DMS114 treated with DMSO at 0.1 percent for 48 hours (cell line): ENCODE results near the gene CABP4.
"Not testable (repeated sequence)": the region's sequence is repeated elsewhere in the genome, so short reads cannot be mapped to it uniquely, and the experiment has no call there.

Source experiments
- DNase-seq: peaks from one replicate; lab custom pipeline; 2025; ENCODE audit not compliant: unreplicated experiment; lab: John Stamatoyannopoulos, UW

CABP4 gene

DNA sequence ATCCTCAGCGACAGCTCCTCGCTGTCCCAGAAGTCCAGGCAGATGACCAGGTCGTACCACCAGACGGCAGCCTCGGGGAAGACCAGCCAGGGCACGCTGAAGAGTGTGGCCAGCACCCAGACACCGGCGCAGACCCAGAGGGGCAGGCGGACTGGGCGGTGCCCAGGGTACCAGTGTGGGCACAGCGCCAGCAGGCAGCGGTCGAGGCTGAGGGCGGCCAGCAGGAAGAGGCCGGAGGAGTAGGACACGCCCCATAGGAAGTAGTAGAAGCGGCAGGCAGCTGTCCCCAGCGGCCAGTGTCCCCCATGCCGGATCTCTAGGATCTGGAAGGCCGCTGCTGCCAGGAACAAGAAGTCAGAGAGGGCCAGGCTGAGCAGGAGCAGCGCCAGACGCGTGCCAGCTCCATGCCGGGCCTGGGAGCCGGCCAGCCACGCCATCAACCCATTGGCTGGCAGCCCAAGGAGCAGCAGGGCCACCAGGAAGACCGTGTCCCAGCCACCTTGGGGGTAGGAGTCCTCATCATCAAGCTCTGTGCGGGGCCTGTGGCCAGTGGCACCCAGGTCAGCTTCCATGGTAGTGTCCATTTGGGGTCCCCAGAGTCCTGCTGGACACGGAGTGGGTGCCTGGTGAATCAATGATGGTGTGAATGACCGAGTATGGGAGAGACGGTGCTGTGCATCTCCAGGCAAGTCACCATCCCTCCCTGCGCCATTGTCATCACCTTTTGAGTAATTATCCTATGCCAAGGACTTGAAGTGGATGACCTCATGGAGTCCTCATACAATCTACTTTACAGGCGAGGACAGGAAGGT is 2.8 kb upstream of the CABP4 start, which contains the start of gene GPR152:
Gene GPR152, minus strand, starts transcription at position 589 of the 812 bp plus-strand sequence. Its CDS starts 5 bp downstream, at position 584.
- DNase-seq, result no peak

- no peak for DNase-seq
These were observed 1.1 kb upstream of the CABP4 start for GRCh38 chr11:67453816-67454732.

- DNase-seq, result no peak
These were observed 1.0 kb downstream of the CABP4 start for GRCh38 chr11:67456068-67456705.

GRCh38 chr11:67457453-67457852 is 2.3 kb downstream of the CABP4 start:
- no peak for DNase-seq

DNA sequence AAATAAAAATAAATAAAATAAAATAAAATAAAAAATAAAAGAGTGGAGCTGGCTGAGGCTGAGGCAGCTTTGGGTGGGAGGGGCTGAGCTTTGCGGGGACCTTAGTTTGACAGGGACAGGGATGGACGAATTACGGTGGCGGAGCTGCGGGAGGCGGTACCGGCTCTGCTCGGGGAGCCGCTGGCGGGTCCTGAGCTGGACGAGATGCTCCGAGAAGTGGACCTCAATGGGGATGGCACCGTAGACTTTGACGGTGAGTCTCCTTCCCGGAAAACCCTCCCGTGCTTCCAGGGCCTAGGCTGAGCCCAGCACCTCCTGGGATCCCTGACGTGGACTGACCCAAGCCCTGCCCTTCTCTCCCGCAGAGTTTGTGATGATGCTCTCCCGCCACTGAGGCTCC is 3.1 kb downstream of the CABP4 start:
- DNase-seq, result no peak

- no peak for DNase-seq
These were observed 8.0 kb downstream of the CABP4 start for GRCh38 chr11:67463186-67463585.

GRCh38 chr11:67463680-67464410 is 8.7 kb downstream of the CABP4 start:
- DNase-seq, result no peak

DNA sequence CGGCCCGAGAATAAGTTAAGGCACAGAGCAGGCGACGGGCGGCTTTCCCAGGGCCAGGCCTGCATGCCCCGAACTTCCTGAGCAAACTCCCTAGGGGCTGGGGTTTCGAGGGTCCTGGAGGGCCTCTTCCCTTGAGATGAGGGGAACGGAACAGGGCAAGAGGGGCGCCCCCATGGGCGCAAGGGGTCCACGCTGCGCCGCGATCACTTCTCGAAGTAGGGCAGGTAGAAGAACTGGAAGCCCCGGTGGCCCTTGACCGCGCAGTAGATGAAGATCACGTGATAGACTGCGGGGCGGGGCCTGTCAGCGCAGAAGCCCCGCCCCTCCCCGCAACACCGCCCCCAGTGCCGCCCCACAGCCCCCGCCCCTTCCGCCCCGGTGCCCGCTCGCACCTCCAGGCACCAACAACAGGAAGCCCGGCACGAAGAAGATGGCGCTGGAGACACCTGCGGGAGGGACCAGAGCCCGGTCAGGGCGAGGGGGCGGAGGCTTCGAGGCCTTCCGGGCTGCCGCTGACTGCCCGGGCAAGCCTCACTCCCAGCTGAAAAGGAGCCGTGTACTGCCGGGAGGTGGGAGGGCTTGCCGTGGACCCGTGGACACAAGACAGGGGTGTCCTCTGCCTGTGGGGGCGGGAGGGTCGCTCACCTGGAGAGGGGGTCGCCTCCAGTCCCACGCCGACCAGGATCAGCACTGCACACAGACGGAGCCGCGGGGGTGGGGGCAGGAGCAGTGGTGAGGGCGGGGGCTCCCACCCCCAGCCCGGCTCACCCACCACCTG is 9.4 kb downstream of the CABP4 start:
- DNase-seq, result no peak

DNA sequence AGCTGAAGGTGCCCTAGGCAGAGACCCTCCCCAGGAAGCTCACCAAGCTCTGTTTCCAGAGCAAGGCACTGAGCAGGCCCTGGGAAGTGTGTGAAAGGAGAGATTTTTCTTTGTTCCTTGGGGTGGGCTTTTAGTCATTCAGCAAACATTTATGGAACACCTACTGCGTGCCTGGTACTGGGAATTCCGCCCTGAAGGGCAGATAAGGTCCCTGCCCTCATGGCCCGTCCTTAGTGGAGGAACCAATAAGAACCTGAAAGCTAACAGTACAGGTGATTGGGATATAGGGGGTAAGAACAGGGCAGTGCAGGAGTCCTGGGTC is 10.0 kb downstream of the CABP4 start:
- DNase-seq, result no peak

GRCh38 chr11:67465530-67465929 is 10.4 kb downstream of the CABP4 start:
- DNase-seq, result not testable (repeated sequence)

DNA sequence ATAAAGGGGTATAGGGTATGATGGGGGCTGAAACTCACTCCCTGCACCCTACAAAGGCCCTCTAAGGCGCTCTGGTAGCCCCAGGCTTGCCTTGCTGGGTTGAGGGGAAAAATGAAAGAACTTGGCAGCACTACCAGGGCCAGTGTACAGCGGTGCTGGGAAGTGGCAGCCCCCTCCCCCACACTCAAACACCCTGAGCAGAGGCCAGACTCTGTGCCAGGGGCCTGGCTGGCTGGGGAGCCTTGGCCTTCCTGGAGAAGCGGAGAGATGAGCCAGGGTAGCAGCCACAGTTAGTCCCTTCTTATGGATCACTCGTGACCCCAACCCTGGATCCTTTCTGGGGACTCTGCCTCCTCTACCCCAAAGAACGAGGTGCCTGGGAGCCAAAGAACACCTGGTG is 11.2 kb downstream of the CABP4 start:
- DNase-seq, result no peak

- DNase-seq, result no peak
These were observed 12.0 kb downstream of the CABP4 start for GRCh38 chr11:67466962-67467771.

- DNase-seq, result no peak
These were observed 12.9 kb downstream of the CABP4 start for GRCh38 chr11:67468056-67468455.

- DNase-seq, result no peak
These were observed 13.3 kb downstream of the CABP4 start for GRCh38 chr11:67468456-67468758.

DNA sequence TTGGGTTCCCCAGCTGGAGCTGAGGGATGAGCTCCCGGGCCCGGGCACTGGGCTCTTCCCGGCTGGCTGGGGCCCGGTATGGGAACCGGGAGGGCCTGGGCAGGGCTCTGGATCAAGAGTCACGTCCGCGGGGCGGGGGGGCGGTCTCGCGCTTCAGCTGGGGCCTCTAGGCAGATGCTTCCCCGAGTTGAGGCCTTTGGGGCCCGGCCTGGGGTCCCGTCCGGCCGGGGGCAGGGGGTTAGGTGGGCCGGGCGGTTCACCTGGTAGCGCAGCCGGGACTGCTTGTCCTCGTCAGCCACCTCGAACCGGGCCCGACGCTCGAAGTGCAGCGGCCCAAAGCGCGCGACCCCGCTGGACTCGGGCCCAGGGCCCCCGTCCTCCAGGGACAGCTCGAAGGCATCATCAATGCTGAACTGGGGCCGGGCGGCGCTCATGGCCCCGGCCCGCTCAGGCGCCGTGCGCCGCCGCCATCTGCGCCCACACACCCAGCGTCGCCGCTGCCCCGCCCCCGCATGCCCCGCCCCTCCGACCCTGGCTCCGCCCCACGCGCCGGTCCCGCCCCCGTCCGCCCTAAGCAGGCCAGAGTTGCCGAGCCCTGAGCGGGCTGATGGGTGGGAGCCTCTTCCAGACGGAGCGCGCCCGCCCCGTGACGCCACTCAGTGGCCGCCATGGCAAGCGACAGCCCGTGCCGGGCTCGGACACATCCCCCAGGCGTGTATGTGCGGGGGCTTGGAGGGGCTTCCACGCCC is 13.8 kb downstream of the CABP4 start, which contains the start of gene TMEM134:
Gene TMEM134, minus strand, starts transcription at position 493 of the 749 bp plus-strand sequence. Its CDS starts 59 bp downstream, at position 434.
- peak; percentile 89 for DNase-seq

DNA sequence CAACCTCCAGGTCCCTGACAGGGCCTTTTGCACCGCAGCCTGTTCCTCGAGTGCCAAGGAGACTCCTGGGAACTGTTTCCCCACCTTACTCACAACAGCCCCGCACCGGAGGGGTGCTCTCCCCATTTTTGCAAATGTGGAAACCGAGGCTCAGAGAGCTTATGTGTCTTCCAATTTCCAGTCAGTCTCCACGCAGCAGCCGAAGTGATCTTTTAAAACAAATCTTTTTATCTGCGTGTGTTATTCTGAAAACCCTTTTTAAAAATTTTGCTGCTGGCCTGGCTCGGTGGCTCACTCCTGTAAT is 14.3 kb downstream of the CABP4 start:
- DNase-seq, result no peak

GRCh38 chr11:67470337-67471002 is 15.3 kb downstream of the CABP4 start:
- DNase-seq, result no peak

- no peak for DNase-seq
These were observed 17.7 kb downstream of the CABP4 start for GRCh38 chr11:67472882-67473281.
